WERI-Rb-1 (cell line): Measurements from ENCODE around the gene GPR176.

Experiments
- DNase-seq: peaks from one replicate; pipeline ENCODE4 v3.0.0-alpha.2; 2020
- H3K27ac ChIP-seq: fragments of 250-450 bp; sonication (Bioruptor Pico); 2 replicates; pipeline ENCODE4 v1.5.1; 2020; ENCODE audit warnings: mild to moderate bottlenecking, moderate library complexity
- H3K27me3 ChIP-seq: fragments of 250-450 bp; sonication (Bioruptor Pico); 2 replicates; pipeline ENCODE4 v1.5.1; 2021; ENCODE audit warnings: mild to moderate bottlenecking, low read depth, moderate library complexity; ENCODE audit not compliant: insufficient read depth, severe bottlenecking
- H3K36me3 ChIP-seq: fragments of 250-450 bp; sonication (Bioruptor Pico); 2 replicates; pipeline ENCODE4 v1.5.1; 2020; ENCODE audit warnings: mild to moderate bottlenecking, moderate library complexity
- H3K4me3 ChIP-seq: 2 replicates; pipeline ENCODE4 v1.5.1; 2011; ENCODE audit warnings: low read depth, mild to moderate bottlenecking, control low read depth, low read length
- H3K9me3 ChIP-seq: fragments of 250-450 bp; sonication (Bioruptor Pico); 2 replicates; pipeline ENCODE4 v1.5.1; 2021; ENCODE audit warnings: mild to moderate bottlenecking, moderate library complexity; ENCODE audit not compliant: severe bottlenecking
- CTCF ChIP-seq: IDR thresholded peaks from 2 replicates; pipeline ENCODE4 v1.5.1; 2011; ENCODE audit warnings: low read depth, mild to moderate bottlenecking, control low read depth, inconsistent platforms, low read length

The GPR176 gene

GRCh38 chr15:39919748-39920509 is at the start of gene GPR176:
Gene GPR176 (minus strand): TSS chr15:39920266. CDS start chr15:39920026, 240 bp downstream.
- peak; percentile 49 for DNase-seq
- no peaks in the 10 kb centered on the region for H3K36me3 ChIP-seq
- H3K9me3 ChIP-seq: no peaks in the 10 kb centered on the region
- H3K4me3 ChIP-seq: peak within 1 kb of the TSS; percentile 64
- peaks cover 14% of the 10 kb centered on the region for H3K27me3 ChIP-seq
- H3K27ac ChIP-seq: peak within 1 kb of the TSS; percentile 48
- TF ChIP-seq CTCF: peak; percentile 6; the same call in 1 of the 2 replicates

- Histone ChIP-seq H3K27me3 (no peaks in the 10 kb centered on the region), H3K27ac (no peak overlapping the region), H3K4me3 (no peak overlapping the region), H3K9me3 (no peaks in the 10 kb centered on the region), H3K36me3 (peaks cover 12% of the 10 kb centered on the region)
- DNase-seq: no peak
- no peak for TF ChIP-seq CTCF
These were observed 48.9 kb upstream of the GPR176 start for GRCh38 chr15:39969002-39969394.

GRCh38 chr15:39968273-39969001 is 48.4 kb upstream of the GPR176 start:
- DNase-seq: no peak
- Histone ChIP-seq H3K36me3 (peaks cover 12% of the 10 kb centered on the region), H3K27ac (no peak overlapping the region), H3K9me3 (no peaks in the 10 kb centered on the region), H3K27me3 (no peaks in the 10 kb centered on the region), H3K4me3 (no peak overlapping the region)
- no peak for TF ChIP-seq CTCF

GRCh38 chr15:39966521-39966920 is 46.5 kb upstream of the GPR176 start:
- no peak for TF ChIP-seq CTCF
- H3K36me3 ChIP-seq: peaks cover 20% of the 10 kb centered on the region
- H3K9me3 ChIP-seq: no peaks in the 10 kb centered on the region
- H3K27me3 ChIP-seq: no peaks in the 10 kb centered on the region
- no peak overlapping the region for H3K27ac ChIP-seq
- DNase-seq: no peak
- H3K4me3 ChIP-seq: no peak overlapping the region

- Histone ChIP-seq H3K27ac (no peak overlapping the region), H3K9me3 (no peaks in the 10 kb centered on the region), H3K4me3 (no peak overlapping the region), H3K36me3 (peaks cover 20% of the 10 kb centered on the region), H3K27me3 (no peaks in the 10 kb centered on the region)
- no peak for TF ChIP-seq CTCF
- DNase-seq: no peak
These were observed 43.7 kb upstream of the GPR176 start for GRCh38 chr15:39963786-39964185.
